DND-41 (cell line): ENCODE measurements around the gene IFITM2.

Source experiments
- ATAC-seq: fragments of 200-7000 bp; cut with Tn5 transposase; 3 replicates; pipeline ENCODE4 v1.9.1; 2021; ENCODE audit warnings: low read depth; ENCODE audit not compliant: insufficient read depth
- DNase-seq: peaks from one replicate; pipeline ENCODE4 v3.0.0-alpha.2; 2020
- H2AFZ ChIP-seq: 2 replicates; pipeline ENCODE4 v1.6.0; 2012; ENCODE audit warnings: low read depth, low read length
- H3K27ac ChIP-seq: 2 replicates; pipeline ENCODE4 v1.5.1; 2012; ENCODE audit warnings: low read length, inconsistent platforms
- H3K27me3 ChIP-seq: fragments of 200-600 bp; sonication (generic); 2 replicates; pipeline ENCODE4 v1.6.0; 2012; ENCODE audit warnings: low read length, mild to moderate bottlenecking, inconsistent platforms; ENCODE audit not compliant: insufficient read depth, poor library complexity
- H3K36me3 ChIP-seq: 2 replicates; pipeline ENCODE4 v1.5.1; 2012; ENCODE audit warnings: low read length, inconsistent platforms; ENCODE audit not compliant: insufficient read depth
- H3K4me1 ChIP-seq: 2 replicates; pipeline ENCODE4 v1.5.1; 2012; ENCODE audit warnings: mild to moderate bottlenecking, low read length; ENCODE audit not compliant: insufficient read depth
- H3K4me2 ChIP-seq: 2 replicates; pipeline ENCODE4 v1.6.0; 2012; ENCODE audit warnings: mild to moderate bottlenecking, moderate library complexity, low read length, inconsistent platforms; ENCODE audit not compliant: insufficient read depth
- H3K4me3 ChIP-seq, 2 experiments: fragments of 200-600 bp in 1 of 2; shearing (Covaris generic) in 1 of 2; 2 replicates each; pipeline ENCODE4 v1.5.1; 2012 to 2016; ENCODE audit warnings: inconsistent platforms in 2 of 2, low read length in 2 of 2, mild to moderate bottlenecking in 2 of 2, low read depth in 1 of 2, moderate library complexity in 1 of 2
- H3K79me2 ChIP-seq: 2 replicates; pipeline ENCODE4 v1.6.0; 2012; ENCODE audit warnings: low read length, inconsistent platforms; ENCODE audit not compliant: insufficient read depth
- H3K9ac ChIP-seq: 2 replicates; pipeline ENCODE4 v1.6.0; 2012; ENCODE audit warnings: low read depth, mild to moderate bottlenecking, inconsistent platforms, low read length, moderate library complexity
- H3K9me3 ChIP-seq: 2 replicates; pipeline ENCODE4 v1.5.1; 2012; ENCODE audit warnings: low read length, moderate library complexity, mild to moderate bottlenecking, inconsistent platforms; ENCODE audit not compliant: insufficient read depth, severe bottlenecking
- H4K20me1 ChIP-seq: 2 replicates; pipeline ENCODE4 v1.6.0; 2012; ENCODE audit warnings: low read length; ENCODE audit not compliant: insufficient read depth
- EZH2 ChIP-seq: IDR thresholded peaks from 3 replicates; pipeline ENCODE4 v1.6.1; 2012; ENCODE audit warnings: borderline replicate concordance, low read depth, mild to moderate bottlenecking, moderate library complexity, low read length, inconsistent platforms; ENCODE audit not compliant: severe bottlenecking
- TF ChIP-seq, protein P1 (sequence below): IDR thresholded peaks from 2 replicates; pipeline ENCODE4 v1.5.1; 2012; ENCODE audit warnings: borderline replicate concordance, low read length, moderate library complexity, mild to moderate bottlenecking; ENCODE audit not compliant: poor library complexity, severe bottlenecking; ENCODE audit errors: extremely low read depth

IFITM2 gene

GRCh38 chr11:290621-291231 lies 16.9 kb upstream of the IFITM2 start:
- Histone ChIP-seq H3K79me2 (peaks cover 5% of the 10 kb centered on the region; the same call in 1 of the 2 replicates), H3K9ac (no peak overlapping the region), H4K20me1 (peaks cover 7% of the 10 kb centered on the region; the same call in 1 of the 2 replicates), H2AFZ (no peak overlapping the region), H3K4me3 (no peak overlapping the region), H3K4me1 (peaks cover 44% of the 10 kb centered on the region), H3K9me3 (no peaks in the 10 kb centered on the region), H3K27me3 (peaks cover 9% of the 10 kb centered on the region), H3K36me3 (peaks cover 32% of the 10 kb centered on the region), H3K27ac (peak overlapping the region; percentile 15; the same call in 1 of the 2 replicates), H3K4me2 (peak overlapping the region; percentile 61)
- no peak for ATAC-seq
- DNase-seq = no peak
- TF ChIP-seq, protein P1, sequence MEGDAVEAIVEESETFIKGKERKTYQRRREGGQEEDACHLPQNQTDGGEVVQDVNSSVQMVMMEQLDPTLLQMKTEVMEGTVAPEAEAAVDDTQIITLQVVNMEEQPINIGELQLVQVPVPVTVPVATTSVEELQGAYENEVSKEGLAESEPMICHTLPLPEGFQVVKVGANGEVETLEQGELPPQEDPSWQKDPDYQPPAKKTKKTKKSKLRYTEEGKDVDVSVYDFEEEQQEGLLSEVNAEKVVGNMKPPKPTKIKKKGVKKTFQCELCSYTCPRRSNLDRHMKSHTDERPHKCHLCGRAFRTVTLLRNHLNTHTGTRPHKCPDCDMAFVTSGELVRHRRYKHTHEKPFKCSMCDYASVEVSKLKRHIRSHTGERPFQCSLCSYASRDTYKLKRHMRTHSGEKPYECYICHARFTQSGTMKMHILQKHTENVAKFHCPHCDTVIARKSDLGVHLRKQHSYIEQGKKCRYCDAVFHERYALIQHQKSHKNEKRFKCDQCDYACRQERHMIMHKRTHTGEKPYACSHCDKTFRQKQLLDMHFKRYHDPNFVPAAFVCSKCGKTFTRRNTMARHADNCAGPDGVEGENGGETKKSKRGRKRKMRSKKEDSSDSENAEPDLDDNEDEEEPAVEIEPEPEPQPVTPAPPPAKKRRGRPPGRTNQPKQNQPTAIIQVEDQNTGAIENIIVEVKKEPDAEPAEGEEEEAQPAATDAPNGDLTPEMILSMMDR = no peak
- TF ChIP-seq EZH2 = no peak

- Histone ChIP-seq H4K20me1 (peaks cover 10% of the 10 kb centered on the region), H3K4me1 (peaks cover 44% of the 10 kb centered on the region), H3K9me3 (no peaks in the 10 kb centered on the region), H3K4me3 (no peak overlapping the region), H3K27ac (peak overlapping the region; percentile 15; the same call in 1 of the 2 replicates), H2AFZ (no peak overlapping the region), H3K79me2 (peaks cover 5% of the 10 kb centered on the region; the same call in 1 of the 2 replicates), H3K36me3 (peaks cover 32% of the 10 kb centered on the region), H3K4me2 (no peak overlapping the region; the same call in 1 of the 2 replicates), H3K9ac (no peak overlapping the region; the same call in 1 of the 2 replicates), H3K27me3 (peaks cover 9% of the 10 kb centered on the region)
- TF ChIP-seq EZH2 = no peak
- TF ChIP-seq, protein P1 = no peak
- no peak for DNase-seq
- no peak for ATAC-seq
Measured at GRCh38 chr11:291281-292210, 16.1 kb upstream of the IFITM2 start.

DNA sequence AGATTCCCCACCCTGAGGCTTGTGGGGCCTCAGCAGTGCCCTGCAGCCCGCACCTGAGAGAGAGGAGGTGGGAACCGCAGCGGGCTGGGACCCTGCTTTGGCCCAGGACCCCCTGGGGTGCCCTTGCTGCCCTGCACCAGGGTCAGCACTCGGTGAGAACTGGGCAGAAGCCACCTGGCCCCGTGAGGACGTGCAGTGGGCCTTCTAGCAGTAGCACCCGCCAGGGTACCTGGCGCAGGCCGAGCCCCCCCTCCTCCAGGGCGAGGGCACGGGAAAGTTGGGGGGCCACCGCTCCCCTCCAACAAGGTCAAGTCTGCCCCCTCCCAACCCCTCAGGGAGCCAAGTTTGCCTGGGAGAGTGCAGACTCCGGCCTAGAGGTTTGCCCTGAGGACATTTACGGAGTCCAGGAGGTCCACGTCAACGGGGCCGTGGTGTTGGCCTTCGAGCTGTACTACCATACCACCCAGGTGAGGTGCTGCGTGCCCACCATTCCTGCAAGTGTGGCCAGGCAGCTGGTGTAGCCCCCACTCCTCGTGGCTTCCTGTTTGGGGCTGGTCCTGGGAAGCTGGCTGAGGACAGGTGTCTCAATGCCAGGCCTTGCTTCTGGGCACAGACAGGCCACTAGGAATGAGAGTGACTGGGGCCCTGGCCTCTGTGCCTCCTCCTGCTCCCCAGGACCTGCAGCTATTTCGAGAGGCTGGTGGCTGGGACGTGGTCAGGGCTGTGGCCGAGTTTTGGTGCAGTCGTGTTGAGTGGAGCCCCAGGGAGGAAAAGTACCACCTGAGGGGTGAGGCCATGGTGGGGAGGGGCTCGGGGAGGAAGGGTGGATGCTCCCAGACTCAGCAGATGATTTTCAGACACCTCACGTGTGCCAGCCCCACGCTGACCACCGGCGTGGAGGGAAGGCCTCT lies 15.2 kb upstream of the IFITM2 start:
- Histone ChIP-seq H2AFZ (no peak overlapping the region), H3K27ac (no peak overlapping the region), H3K9ac (no peak overlapping the region), H3K4me3 (no peak overlapping the region), H3K9me3 (no peaks in the 10 kb centered on the region), H3K4me2 (no peak overlapping the region), H3K4me1 (peaks cover 38% of the 10 kb centered on the region), H3K36me3 (peaks cover 32% of the 10 kb centered on the region), H3K27me3 (peaks cover 9% of the 10 kb centered on the region), H4K20me1 (peaks cover 10% of the 10 kb centered on the region), H3K79me2 (peaks cover 5% of the 10 kb centered on the region; the same call in 1 of the 2 replicates)
- DNase-seq = no peak
- no peak for ATAC-seq
- TF ChIP-seq, protein P1 = no peak
- no peak for TF ChIP-seq EZH2
